A549 (cell line): ENCODE data around the gene FAM219A.

Experiments
- CHD2 ChIP-seq: fragments of 150-350 bp; IDR thresholded peaks from 2 replicates; pipeline ENCODE4 v1.6.1; 2014; ENCODE audit warnings: low read length; ENCODE audit not compliant: partially characterized antibody
- CHD4 ChIP-seq: fragments of 200-600 bp; sonication (generic); IDR thresholded peaks from 2 replicates; pipeline ENCODE4 v1.6.1; 2016; ENCODE audit warnings: antibody characterized with exemption, mild to moderate bottlenecking, borderline replicate concordance
- CTCF ChIP-seq: fragments of >200 bp; sonication (Bioruptor Twin); formaldehyde crosslinking; IDR thresholded peaks from 3 replicates; pipeline ENCODE4 v1.5.1; 2016
- EP300 ChIP-seq, 2 experiments: fragments of >200 bp; sonication (Bioruptor Twin); formaldehyde crosslinking; IDR thresholded peaks; 2 replicates in 1 of 2; 3 replicates in 1 of 2; pipeline ENCODE4 v1.6.1; 2016 to 2017
- ESRRA ChIP-seq: fragments of 150-350 bp; IDR thresholded peaks from 2 replicates; pipeline ENCODE4 v1.6.1; 2014; ENCODE audit warnings: mild to moderate bottlenecking, low read length, borderline replicate concordance
- JUN ChIP-seq, 2 experiments: fragments of >200 bp; sonication (Bioruptor Twin); formaldehyde crosslinking; IDR thresholded peaks; 2 replicates in 1 of 2; 3 replicates in 1 of 2; pipeline ENCODE4 v1.6.1; 2016 to 2017
- KDM1A ChIP-seq: fragments of 200-600 bp; sonication (generic); IDR thresholded peaks from 2 replicates; pipeline ENCODE4 v1.6.1; 2016; ENCODE audit warnings: low read depth, mild to moderate bottlenecking
- MYC ChIP-seq: IDR thresholded peaks from 2 replicates; pipeline ENCODE4 v1.6.1; 2012; ENCODE audit warnings: mild to moderate bottlenecking, inconsistent platforms, low read length, improper control_type of control experiment, borderline replicate concordance
- POLR2A ChIP-seq: IDR thresholded peaks from 2 replicates; pipeline ENCODE4 v1.6.1; 2012; ENCODE audit warnings: mild to moderate bottlenecking, low read length
- POLR2AphosphoS2 ChIP-seq: conservative IDR thresholded peaks from 2 replicates; pipeline ENCODE4 v1.6.1; 2012; ENCODE audit warnings: low read length, improper control_type of control experiment, inconsistent platforms
- SMC3 ChIP-seq: fragments of >200 bp; sonication (Bioruptor Twin); formaldehyde crosslinking; IDR thresholded peaks from 3 replicates; pipeline ENCODE4 v1.6.1; 2018; ENCODE audit warnings: inconsistent platforms
- SREBF2 ChIP-seq: fragments of 450-650 bp; IDR thresholded peaks from 2 replicates; pipeline ENCODE4 v1.6.1; 2014; ENCODE audit warnings: mild to moderate bottlenecking, moderate library complexity
- USF2 ChIP-seq: fragments of 450-650 bp; IDR thresholded peaks from 2 replicates; pipeline ENCODE4 v1.6.1; 2014; ENCODE audit warnings: antibody characterized with exemption
- TF ChIP-seq, protein P1 (sequence below): fragments of 200-600 bp; sonication (generic); IDR thresholded peaks from 2 replicates; pipeline ENCODE4 v1.6.1; 2016; ENCODE audit warnings: antibody characterized with exemption, mild to moderate bottlenecking, moderate library complexity

DNA sequence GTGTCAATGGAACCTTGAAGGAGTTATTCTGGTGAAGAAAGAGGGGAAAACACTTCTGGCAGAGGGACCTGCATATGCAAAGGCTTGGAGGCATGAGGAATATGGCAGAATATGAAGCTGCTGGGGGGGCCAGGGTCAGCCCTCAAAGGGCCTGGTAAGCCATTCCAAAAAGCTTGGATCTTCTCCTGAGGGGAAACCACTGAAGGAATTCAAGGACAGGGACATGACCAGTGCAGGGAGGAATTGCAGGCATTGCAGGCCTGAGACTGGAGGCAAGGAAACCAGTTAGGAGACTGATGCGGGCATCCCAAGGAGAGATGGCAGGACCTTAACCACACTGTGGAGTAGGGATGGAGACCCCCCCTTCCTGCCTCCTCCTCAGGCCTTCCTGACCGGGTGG is 43.0 kb upstream of the FAM219A start:
- TF ChIP-seq POLR2A = no peak
- no peak for TF ChIP-seq KDM1A
- TF ChIP-seq EP300 (IDR thresholded peaks at IDR 0.05) = no peak
- no peak for TF ChIP-seq JUN (IDR thresholded peaks at IDR 0.05)
- no peak for TF ChIP-seq CTCF
- TF ChIP-seq CHD2 = no peak
- no peak for TF ChIP-seq SREBF2
- no peak for TF ChIP-seq SMC3
- no peak for TF ChIP-seq POLR2AphosphoS2
- TF ChIP-seq CHD4 = no peak
- TF ChIP-seq, protein P1, sequence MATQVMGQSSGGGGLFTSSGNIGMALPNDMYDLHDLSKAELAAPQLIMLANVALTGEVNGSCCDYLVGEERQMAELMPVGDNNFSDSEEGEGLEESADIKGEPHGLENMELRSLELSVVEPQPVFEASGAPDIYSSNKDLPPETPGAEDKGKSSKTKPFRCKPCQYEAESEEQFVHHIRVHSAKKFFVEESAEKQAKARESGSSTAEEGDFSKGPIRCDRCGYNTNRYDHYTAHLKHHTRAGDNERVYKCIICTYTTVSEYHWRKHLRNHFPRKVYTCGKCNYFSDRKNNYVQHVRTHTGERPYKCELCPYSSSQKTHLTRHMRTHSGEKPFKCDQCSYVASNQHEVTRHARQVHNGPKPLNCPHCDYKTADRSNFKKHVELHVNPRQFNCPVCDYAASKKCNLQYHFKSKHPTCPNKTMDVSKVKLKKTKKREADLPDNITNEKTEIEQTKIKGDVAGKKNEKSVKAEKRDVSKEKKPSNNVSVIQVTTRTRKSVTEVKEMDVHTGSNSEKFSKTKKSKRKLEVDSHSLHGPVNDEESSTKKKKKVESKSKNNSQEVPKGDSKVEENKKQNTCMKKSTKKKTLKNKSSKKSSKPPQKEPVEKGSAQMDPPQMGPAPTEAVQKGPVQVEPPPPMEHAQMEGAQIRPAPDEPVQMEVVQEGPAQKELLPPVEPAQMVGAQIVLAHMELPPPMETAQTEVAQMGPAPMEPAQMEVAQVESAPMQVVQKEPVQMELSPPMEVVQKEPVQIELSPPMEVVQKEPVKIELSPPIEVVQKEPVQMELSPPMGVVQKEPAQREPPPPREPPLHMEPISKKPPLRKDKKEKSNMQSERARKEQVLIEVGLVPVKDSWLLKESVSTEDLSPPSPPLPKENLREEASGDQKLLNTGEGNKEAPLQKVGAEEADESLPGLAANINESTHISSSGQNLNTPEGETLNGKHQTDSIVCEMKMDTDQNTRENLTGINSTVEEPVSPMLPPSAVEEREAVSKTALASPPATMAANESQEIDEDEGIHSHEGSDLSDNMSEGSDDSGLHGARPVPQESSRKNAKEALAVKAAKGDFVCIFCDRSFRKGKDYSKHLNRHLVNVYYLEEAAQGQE = no peak
- no peak for TF ChIP-seq MYC
- TF ChIP-seq ESRRA = no peak
- TF ChIP-seq USF2 = no peak
